PC-3 (cell line): ENCODE results near the gene BRF1. TPM values are rescaled to one million over a fixed set of nuclear protein-coding genes. Genes with fewer than 3 reads are reported as not detected.

Experiments used
- ATAC-seq: fragments of 200-7000 bp; cut with Tn5 transposase; 2 replicates; pipeline ENCODE4 v1.9.1; 2020; ENCODE audit warnings: mild to moderate bottlenecking, moderate library complexity
- BruUV-seq: library from RNA; stranded (reverse); fragments of 400-500 nt; replicated peaks from 2 replicates; lab custom pipeline; 2021; lab: Mats Ljungman, UMichigan
- CTCF ChIA-PET: fragments of 300-600 bp; sonication (Branson Sonifier 250); formaldehyde crosslinking; loops from one replicate; lab custom pipeline; 2022; ENCODE audit warnings: antibody characterized with exemption; lab: Charles Lee
- POLR2A ChIA-PET: fragments of 300-600 bp; sonication (Branson Sonifier 250); formaldehyde crosslinking; loops from one replicate; lab custom pipeline; 2022; ENCODE audit warnings: antibody characterized with exemption; ENCODE audit not compliant: unreplicated experiment; lab: Charles Lee
- DNase-seq: peaks from one replicate; pipeline ENCODE4 v3.0.0-alpha.2; 2015
- H2AFZ ChIP-seq: fragments of 300-600 bp; sonication (generic); 2 replicates; pipeline ENCODE4 v1.6.0; 2016; ENCODE audit warnings: antibody characterized with exemption, low read length
- H3F3A ChIP-seq: fragments of 300-600 bp; sonication (generic); one replicate; pipeline ENCODE4 v1.6.0; 2017; ENCODE audit warnings: antibody characterized with exemption, low read length, control low read depth, mild to moderate bottlenecking; ENCODE audit not compliant: unreplicated experiment
- H3K27ac ChIP-seq: fragments of 300-600 bp; sonication (generic); 2 replicates; pipeline ENCODE4 v1.5.1; 2016; ENCODE audit warnings: mild to moderate bottlenecking, low read length
- H3K27me3 ChIP-seq: fragments of 300-600 bp; sonication (generic); 2 replicates; pipeline ENCODE4 v1.6.1; 2016; ENCODE audit warnings: low read length, mixed read lengths
- H3K36me3 ChIP-seq: fragments of 300-600 bp; sonication (generic); 2 replicates; pipeline ENCODE4 v1.6.1; 2016; ENCODE audit warnings: low read depth, mixed run types, low read length, mixed read lengths
- H3K4me1 ChIP-seq: fragments of 300-600 bp; sonication (generic); 2 replicates; pipeline ENCODE4 v1.5.1; 2016; ENCODE audit warnings: low read length; ENCODE audit not compliant: insufficient read depth
- H3K4me2 ChIP-seq: fragments of 300-600 bp; sonication (generic); 2 replicates; pipeline ENCODE4 v1.6.0; 2016; ENCODE audit warnings: low read length
- H3K4me3 ChIP-seq: fragments of 300-600 bp; sonication (generic); 2 replicates; pipeline ENCODE4 v1.5.1; 2016; ENCODE audit warnings: mild to moderate bottlenecking, low read length, mixed read lengths
- H3K79me2 ChIP-seq: fragments of 300-600 bp; sonication (generic); 2 replicates; pipeline ENCODE4 v1.6.1; 2017; ENCODE audit warnings: low read length, mixed read lengths
- H3K9ac ChIP-seq: fragments of 300-600 bp; sonication (generic); 2 replicates; pipeline ENCODE4 v1.6.0; 2016; ENCODE audit warnings: mild to moderate bottlenecking, low read length
- H3K9me2 ChIP-seq: fragments of 300-600 bp; sonication (generic); replicated peaks from 2 replicates; pipeline ENCODE4 v1.6.1; 2016; ENCODE audit warnings: mixed run types, low read length, mixed read lengths
- H3K9me3 ChIP-seq: fragments of 300-600 bp; sonication (generic); 2 replicates; pipeline ENCODE4 v1.6.1; 2016; ENCODE audit warnings: low read length, mixed read lengths
- H4K20me1 ChIP-seq: fragments of 300-600 bp; sonication (generic); 2 replicates; pipeline ENCODE4 v1.6.1; 2016; ENCODE audit warnings: low read length, mixed read lengths
- EZH2 ChIP-seq: fragments of 300-600 bp; sonication (generic); IDR thresholded peaks from one replicate; pipeline ENCODE4 v1.6.1; 2017; ENCODE audit warnings: antibody characterized with exemption, mild to moderate bottlenecking, low read length; ENCODE audit not compliant: unreplicated experiment
- EZH2phosphoT487 ChIP-seq: fragments of 300-600 bp; sonication (generic); IDR thresholded peaks from 2 replicates; pipeline ENCODE4 v1.6.1; 2018; ENCODE audit warnings: mild to moderate bottlenecking, antibody characterized with exemption, low read length, borderline replicate concordance
- intact Hi-C: fragments of 100-400 bp; cut with micrococcal nuclease; formaldehyde crosslinking; loops from 2 replicates; pipeline ENCODE4 v1.9.0; 2023
- total RNA-seq: library from RNA; depleted of rRNA; stranded (reverse); fragments of >200 nt; gene quantifications from 2 replicates; pipeline ENCODE4 v1.2.3, GENCODE V29; 2014
- TF ChIP-seq, protein P1 (sequence below): fragments of 300-600 bp; sonication (generic); conservative IDR thresholded peaks from 2 replicates; pipeline ENCODE4 v1.5.1; 2017; ENCODE audit warnings: antibody characterized with exemption, low read depth, mild to moderate bottlenecking, low read length

Gene BRF1
- total RNA-seq, 1 experiment from 2014 or later: 55.8 TPM

DNA sequence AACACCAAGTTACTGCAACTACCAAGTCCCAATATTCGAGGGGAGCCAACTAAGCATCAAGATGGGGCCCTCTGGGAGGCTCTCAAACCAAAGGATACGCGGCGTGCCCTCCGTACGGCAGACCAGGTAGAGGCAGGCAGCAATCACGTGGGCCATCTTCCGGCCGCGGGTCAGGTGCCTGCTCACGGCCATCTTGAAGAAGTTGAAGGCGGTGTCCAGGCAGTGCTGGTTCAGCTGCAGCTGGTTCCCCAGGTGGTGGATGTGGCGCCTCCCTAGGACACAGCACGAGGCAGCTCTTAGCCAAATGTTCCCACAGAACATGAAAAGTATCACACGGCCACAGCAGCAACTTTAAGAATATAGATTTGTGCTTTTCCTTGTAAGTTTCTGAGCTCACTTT lies 28.2 kb downstream of the BRF1 start:
- Histone ChIP-seq H2AFZ (no peak overlapping the region), H3K4me1 (no peaks in the 10 kb centered on the region), H3K9me2 (no peaks in the 10 kb centered on the region), H3K4me3 (no peak overlapping the region), H3K9ac (no peak overlapping the region), H3K36me3 (no peaks in the 10 kb centered on the region), H4K20me1 (no peaks in the 10 kb centered on the region), H3K79me2 (peaks cover 13% of the 10 kb centered on the region), H3K4me2 (no peak overlapping the region), H3K27ac (no peak overlapping the region), H3K27me3 (no peaks in the 10 kb centered on the region), H3K9me3 (no peaks in the 10 kb centered on the region), H3F3A (no peaks in the 10 kb centered on the region)
- intact Hi-C loops: no loop called here
- TF ChIP-seq EZH2phosphoT487: no peak
- no peak for TF ChIP-seq EZH2
- TF ChIP-seq, protein P1, sequence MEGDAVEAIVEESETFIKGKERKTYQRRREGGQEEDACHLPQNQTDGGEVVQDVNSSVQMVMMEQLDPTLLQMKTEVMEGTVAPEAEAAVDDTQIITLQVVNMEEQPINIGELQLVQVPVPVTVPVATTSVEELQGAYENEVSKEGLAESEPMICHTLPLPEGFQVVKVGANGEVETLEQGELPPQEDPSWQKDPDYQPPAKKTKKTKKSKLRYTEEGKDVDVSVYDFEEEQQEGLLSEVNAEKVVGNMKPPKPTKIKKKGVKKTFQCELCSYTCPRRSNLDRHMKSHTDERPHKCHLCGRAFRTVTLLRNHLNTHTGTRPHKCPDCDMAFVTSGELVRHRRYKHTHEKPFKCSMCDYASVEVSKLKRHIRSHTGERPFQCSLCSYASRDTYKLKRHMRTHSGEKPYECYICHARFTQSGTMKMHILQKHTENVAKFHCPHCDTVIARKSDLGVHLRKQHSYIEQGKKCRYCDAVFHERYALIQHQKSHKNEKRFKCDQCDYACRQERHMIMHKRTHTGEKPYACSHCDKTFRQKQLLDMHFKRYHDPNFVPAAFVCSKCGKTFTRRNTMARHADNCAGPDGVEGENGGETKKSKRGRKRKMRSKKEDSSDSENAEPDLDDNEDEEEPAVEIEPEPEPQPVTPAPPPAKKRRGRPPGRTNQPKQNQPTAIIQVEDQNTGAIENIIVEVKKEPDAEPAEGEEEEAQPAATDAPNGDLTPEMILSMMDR: no peak
- ATAC-seq: no peak
- ChIA-PET POLR2A (no interaction called here), CTCF (no interaction called here)
- DNase-seq: no peak
- no TSS peak for BruUV-seq

DNA sequence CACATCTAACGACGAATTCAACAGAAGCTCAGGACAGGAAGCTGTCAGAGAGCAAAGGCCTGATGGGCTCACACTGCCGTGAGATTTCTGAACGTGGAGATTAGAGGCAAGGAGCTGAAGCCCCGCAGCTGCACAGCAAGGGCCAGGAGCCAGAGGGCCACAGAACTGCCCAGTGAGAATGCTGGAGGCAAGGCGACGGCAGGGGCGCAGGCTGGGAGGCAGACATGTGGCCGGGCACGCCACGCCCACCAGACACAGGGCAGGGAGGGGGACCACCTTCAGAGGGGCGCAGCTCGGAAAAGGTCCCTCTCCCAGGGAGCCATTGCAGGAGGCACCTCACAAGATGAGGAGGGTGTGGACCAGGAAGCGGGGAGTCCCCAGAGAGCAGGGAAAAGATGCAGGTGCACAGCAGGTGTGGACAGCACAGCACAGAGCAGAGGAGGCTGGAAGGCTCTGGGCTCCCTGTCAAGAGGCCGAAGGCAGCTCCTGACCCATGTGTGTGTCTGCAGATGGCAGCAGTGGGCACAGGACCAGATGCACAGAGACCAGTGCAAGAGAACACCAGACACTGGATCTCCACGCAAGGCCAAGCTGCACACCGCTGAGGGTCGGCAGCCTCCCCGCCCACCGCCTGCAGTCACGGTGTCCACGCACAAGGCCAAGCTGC lies 29.4 kb downstream of the BRF1 start:
- Histone ChIP-seq H3K9ac (no peak overlapping the region), H3K4me3 (no peak overlapping the region), H3F3A (no peaks in the 10 kb centered on the region), H3K27ac (no peak overlapping the region), H3K9me3 (no peaks in the 10 kb centered on the region), H2AFZ (no peak overlapping the region), H3K36me3 (no peaks in the 10 kb centered on the region), H3K79me2 (peaks cover 13% of the 10 kb centered on the region), H4K20me1 (no peaks in the 10 kb centered on the region), H3K27me3 (no peaks in the 10 kb centered on the region), H3K9me2 (no peaks in the 10 kb centered on the region), H3K4me1 (no peaks in the 10 kb centered on the region), H3K4me2 (no peak overlapping the region)
- intact Hi-C loops: no loop called here
- no peak for TF ChIP-seq EZH2
- no peak for TF ChIP-seq EZH2phosphoT487
- TF ChIP-seq, protein P1: no peak
- ChIA-PET CTCF (interaction anchor here (0.5 kb wide), 1 partner anchor 91 kb away, joined by 3 read pairs; no protein-coding TSS in a partner anchor), POLR2A (no interaction called here)
- no TSS peak for BruUV-seq
- ATAC-seq: peak; percentile 54; the same call in 1 of the 2 replicates
- DNase-seq: no peak

DNA sequence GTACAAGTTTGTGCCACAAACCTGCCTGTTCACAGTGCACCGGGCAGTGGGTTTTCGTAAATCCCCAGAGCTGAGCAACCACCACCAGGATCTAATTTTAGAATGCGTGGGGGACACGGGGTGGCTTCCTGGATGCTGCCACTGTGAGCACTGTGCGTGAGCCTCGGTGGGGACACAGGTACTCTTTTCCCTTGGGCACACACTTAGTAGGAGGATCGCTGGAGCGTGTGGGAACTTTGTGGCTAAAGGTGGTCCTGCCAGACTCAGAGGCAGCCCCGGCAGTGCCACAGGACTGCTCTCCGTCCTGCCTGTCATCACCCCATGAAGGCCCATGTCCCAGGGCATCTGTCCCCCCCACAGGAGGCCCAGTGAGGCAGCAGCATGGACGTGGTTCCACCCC lies 31.4 kb downstream of the BRF1 start:
- TF ChIP-seq, protein P1: no peak
- TF ChIP-seq EZH2 (no peak), EZH2phosphoT487 (no peak)
- Histone ChIP-seq H2AFZ (no peak overlapping the region), H3K9ac (no peak overlapping the region), H4K20me1 (no peaks in the 10 kb centered on the region), H3K27ac (no peak overlapping the region), H3K27me3 (no peaks in the 10 kb centered on the region), H3K4me1 (no peaks in the 10 kb centered on the region), H3F3A (no peaks in the 10 kb centered on the region), H3K36me3 (no peaks in the 10 kb centered on the region), H3K79me2 (peaks cover 8% of the 10 kb centered on the region), H3K9me2 (no peaks in the 10 kb centered on the region), H3K4me2 (no peak overlapping the region), H3K9me3 (no peaks in the 10 kb centered on the region), H3K4me3 (no peak overlapping the region)
- ATAC-seq (no peak), DNase-seq (no peak)
- intact Hi-C loops: no loop called here
- CTCF ChIA-PET: no interaction called here
- BruUV-seq: no TSS peak
- POLR2A ChIA-PET: no interaction called here
